IgD-negative memory B cell (primary cell): ENCODE results near the gene HPS4. TPM values are rescaled to one million over a fixed set of nuclear protein-coding genes. Genes with fewer than 3 reads are reported as not detected.
"Not testable (repeated sequence)": the region's sequence is repeated elsewhere in the genome, so short reads cannot be mapped to it uniquely, and the experiment has no call there.

Experiments used
- H3K27ac Mint-ChIP-seq, 3 donors: one replicate each; pipeline ENCODE4 v1.8.0; 2020 to 2022; ENCODE audit warnings: mild to moderate bottlenecking in 3 of 3, mixed read lengths in 3 of 3, moderate library complexity in 1 of 3
- H3K27me3 Mint-ChIP-seq: one replicate; pipeline ENCODE4 v1.8.0; 2021; ENCODE audit warnings: mixed read lengths
- H3K36me3 Mint-ChIP-seq: one replicate; pipeline ENCODE4 v1.8.0; 2020; ENCODE audit warnings: mild to moderate bottlenecking, mixed read lengths
- H3K4me1 Mint-ChIP-seq, 3 donors: one replicate each; pipeline ENCODE4 v1.8.0; 2020 to 2022; ENCODE audit warnings: mixed read lengths in 3 of 3, mild to moderate bottlenecking in 1 of 3
- H3K4me3 Mint-ChIP-seq, 4 donors: one replicate each; pipeline ENCODE4 v1.8.0; 2020 to 2022; ENCODE audit warnings: mild to moderate bottlenecking in 4 of 4, mixed read lengths in 4 of 4, moderate library complexity in 3 of 4
- H3K9me3 Mint-ChIP-seq, 3 donors: one replicate each; pipeline ENCODE4 v1.8.0; 2020 to 2021; ENCODE audit warnings: mixed read lengths in 3 of 3, mild to moderate bottlenecking in 1 of 3
- polyA plus RNA-seq: library from polyadenylated mRNA; unstranded; fragments of 300-500 nt; fragmentation: Illumina TruSeq; gene quantifications from one replicate; pipeline ENCODE4 v1.2.3, GENCODE V29; 2021

HPS4 gene
- 19.8 TPM for polyA plus RNA-seq

GRCh38 chr22:26483439-26484359 is at the start of gene HPS4, which contains the start of gene SRRD:
HPS4 (minus strand) TSS chr22:26483783; CDS start chr22:26481762, 2,021 bp downstream.
SRRD (plus strand) TSS chr22:26483877; CDS start chr22:26483891, 14 bp downstream.
- Mint-ChIP-seq H3K27ac (peak within 1 kb of the TSS; percentile 95 to 98 (median 97)), H3K9me3 (no peaks in the 10 kb centered on the region), H3K36me3 (peaks cover 1% of the 10 kb centered on the region), H3K27me3 (no peaks in the 10 kb centered on the region), H3K4me3 (peak within 1 kb of the TSS; percentile 90 to 97 (median 94)), H3K4me1 (peaks cover 44 to 55% (median 45%) of the 10 kb centered on the region in 3 donors)

- Mint-ChIP-seq H3K36me3 (peaks cover 1% of the 10 kb centered on the region), H3K27me3 (no peaks in the 10 kb centered on the region), H3K9me3 (no peaks in the 10 kb centered on the region), H3K4me3 (no peak overlapping the region), H3K4me1 (peaks cover 5 to 13% (median 12%) of the 10 kb centered on the region in 3 donors), H3K27ac (no peak overlapping the region)
Observed at GRCh38 chr22:26529345-26529744, 45.8 kb upstream of the HPS4 start.

DNA sequence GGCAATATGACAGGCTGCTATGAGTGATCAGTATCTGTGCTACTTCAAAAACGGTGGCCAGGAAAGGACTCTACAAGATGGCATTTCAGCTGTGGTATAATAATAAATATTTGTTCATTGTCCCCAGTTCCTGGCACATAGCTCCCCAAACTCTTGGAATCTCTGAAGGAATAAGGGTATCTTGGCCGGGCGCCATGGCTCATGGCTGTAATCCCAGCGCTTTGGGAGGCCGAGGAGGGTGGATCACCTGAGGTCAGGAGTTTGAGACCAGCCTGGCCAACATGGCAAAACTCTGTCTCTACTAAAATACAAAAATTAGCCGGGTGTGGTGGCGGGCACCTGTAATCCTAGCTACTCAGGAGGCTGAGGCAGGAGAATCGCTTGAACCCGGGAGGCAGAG is 44.9 kb upstream of the HPS4 start:
- H3K27me3 Mint-ChIP-seq, H3K36me3 Mint-ChIP-seq, H3K9me3 Mint-ChIP-seq, H3K4me3 Mint-ChIP-seq, H3K27ac Mint-ChIP-seq: not testable (repeated sequence)
- peaks cover 3 to 11% (median 8%) of the 10 kb centered on the region in 3 donors for H3K4me1 Mint-ChIP-seq

DNA sequence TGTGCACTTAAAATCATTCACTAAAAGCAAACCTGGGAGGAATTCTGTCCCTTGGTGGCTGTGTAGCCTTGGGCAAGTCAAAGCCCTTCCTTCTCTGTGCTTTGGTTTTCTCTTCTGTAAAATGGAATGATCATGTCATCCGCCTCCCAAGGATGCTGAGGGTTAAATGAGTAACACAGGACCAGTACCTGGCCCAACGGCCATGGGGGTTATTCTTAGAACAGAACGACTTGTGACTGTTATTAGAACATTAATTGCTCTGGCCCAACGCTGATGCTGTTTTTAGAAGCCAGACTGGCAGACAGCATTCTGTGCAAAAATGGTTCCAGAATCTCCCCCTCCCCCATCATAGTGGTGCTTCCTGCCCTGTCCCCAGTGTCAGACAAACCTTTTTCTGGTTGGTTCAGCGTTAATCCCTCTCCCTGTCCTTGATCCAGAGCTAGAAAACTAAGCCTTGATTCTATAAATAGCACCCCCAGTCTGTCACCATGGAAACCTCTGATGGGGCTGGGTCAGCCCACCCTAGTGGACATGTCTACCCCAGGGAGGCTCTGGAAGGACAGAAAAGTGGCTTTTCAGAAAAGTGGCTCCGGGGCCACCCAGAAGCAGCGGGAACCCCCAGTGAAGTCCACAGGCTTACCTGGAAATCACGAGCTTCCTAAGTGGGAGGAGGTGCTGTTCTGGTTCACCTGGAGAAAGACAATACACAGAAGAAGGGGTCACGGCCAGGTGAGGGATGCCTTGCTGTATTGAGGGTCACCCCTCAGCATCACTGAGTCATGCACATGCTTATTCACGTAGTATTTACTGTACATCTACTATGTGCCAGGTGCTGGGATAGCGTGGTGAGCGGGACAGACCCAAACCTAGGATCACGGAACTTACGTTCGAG is 44.2 kb upstream of the HPS4 start:
- no peaks in the 10 kb centered on the region for H3K9me3 Mint-ChIP-seq
- H3K27me3 Mint-ChIP-seq = no peaks in the 10 kb centered on the region
- H3K27ac Mint-ChIP-seq = no peak overlapping the region
- H3K4me3 Mint-ChIP-seq = no peak overlapping the region
- H3K4me1 Mint-ChIP-seq = peaks cover 2 to 9% (median 9%) of the 10 kb centered on the region in 3 donors
- H3K36me3 Mint-ChIP-seq = peaks cover 1% of the 10 kb centered on the region

DNA sequence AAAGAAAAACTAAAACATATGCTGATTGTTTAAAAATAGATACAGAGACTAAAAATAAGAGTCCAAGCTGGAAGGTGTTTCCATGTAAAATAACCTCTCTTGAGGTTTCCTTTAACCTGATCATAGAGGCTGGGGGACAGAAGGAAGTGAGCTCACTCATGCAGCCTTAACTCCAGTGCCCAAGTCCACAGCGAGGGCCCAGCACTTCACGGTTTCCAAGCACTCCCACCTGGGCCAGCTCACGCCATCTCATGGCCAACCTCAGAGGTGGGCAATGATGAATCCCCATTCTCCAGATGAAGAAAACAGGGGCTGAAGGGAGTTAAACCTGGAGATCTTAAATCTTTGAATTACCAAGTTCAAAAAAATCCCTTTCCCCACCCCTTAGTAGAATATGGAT is 43.6 kb upstream of the HPS4 start:
- no peak overlapping the region for H3K27ac Mint-ChIP-seq
- H3K27me3 Mint-ChIP-seq = no peaks in the 10 kb centered on the region
- H3K4me1 Mint-ChIP-seq = peaks cover 0 to 4% (median 3%) of the 10 kb centered on the region in 3 donors
- no peak overlapping the region for H3K4me3 Mint-ChIP-seq
- H3K36me3 Mint-ChIP-seq = peaks cover 1% of the 10 kb centered on the region
- no peaks in the 10 kb centered on the region for H3K9me3 Mint-ChIP-seq

DNA sequence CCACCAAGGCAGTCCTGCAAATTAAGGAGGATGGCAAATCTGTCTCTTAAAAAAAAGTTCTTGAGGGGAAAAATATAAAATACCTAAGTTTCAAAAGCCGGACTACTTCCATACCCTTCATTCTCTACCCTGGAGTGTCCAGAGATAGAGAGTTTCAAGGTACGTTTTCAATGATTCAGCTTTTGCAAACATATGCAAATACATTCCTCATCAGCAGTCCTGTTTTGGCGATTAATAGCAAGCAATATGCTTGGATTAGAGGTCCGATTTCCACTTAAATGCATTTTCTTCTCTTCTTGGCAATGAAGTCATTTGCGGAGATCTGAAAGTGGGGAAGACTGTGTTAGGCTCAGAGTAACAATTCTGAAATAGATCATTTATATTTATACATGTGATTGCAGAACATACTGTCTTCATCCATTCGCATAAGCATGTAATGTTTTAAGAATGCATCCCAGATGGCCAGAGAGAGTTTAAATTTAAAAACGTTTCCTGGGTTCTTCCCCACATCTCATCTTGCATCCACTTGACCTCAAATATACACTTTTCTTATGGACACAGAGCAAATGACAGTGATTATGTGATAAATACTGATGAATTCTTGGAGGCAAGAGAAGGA is 42.5 kb upstream of the HPS4 start:
- no peaks in the 10 kb centered on the region for H3K9me3 Mint-ChIP-seq
- H3K36me3 Mint-ChIP-seq = peaks cover 4% of the 10 kb centered on the region
- H3K4me1 Mint-ChIP-seq = peaks cover 0 to 4% (median 3%) of the 10 kb centered on the region in 3 donors
- no peaks in the 10 kb centered on the region for H3K27me3 Mint-ChIP-seq
- no peak overlapping the region for H3K27ac Mint-ChIP-seq
- H3K4me3 Mint-ChIP-seq = no peak overlapping the region

GRCh38 chr22:26524870-26525269 is 41.3 kb upstream of the HPS4 start:
- Mint-ChIP-seq H3K27ac (peak overlapping the region in 1 of 3 donors; percentile 2), H3K9me3 (no peaks in the 10 kb centered on the region), H3K4me1 (peaks cover 0 to 4% (median 3%) of the 10 kb centered on the region in 3 donors), H3K27me3 (no peaks in the 10 kb centered on the region), H3K4me3 (no peak overlapping the region), H3K36me3 (peaks cover 4% of the 10 kb centered on the region)

DNA sequence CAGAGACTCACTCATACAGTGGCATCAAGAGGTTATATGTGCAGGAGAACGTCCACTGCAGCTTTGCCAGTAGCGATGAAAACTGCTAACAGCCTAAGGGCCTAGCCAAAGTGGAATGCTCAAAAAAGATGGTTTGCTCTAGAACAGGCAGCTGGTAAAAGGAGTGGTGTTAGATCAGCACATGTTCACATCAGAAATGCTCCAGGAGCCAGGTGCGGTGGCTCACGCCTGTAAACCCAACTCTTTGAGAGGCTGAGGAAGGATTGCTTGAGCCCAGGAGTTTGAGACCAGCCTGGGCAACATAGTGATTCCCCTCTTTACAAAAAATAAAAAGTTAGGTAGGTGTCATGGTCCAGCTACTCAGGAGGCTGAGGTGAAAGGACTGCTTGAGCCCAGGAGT is 39.0 kb upstream of the HPS4 start:
- H3K27me3 Mint-ChIP-seq = no peaks in the 10 kb centered on the region
- H3K36me3 Mint-ChIP-seq = peaks cover 4% of the 10 kb centered on the region
- no peak overlapping the region for H3K27ac Mint-ChIP-seq
- peaks cover 0 to 4% (median 3%) of the 10 kb centered on the region in 3 donors for H3K4me1 Mint-ChIP-seq
- no peak overlapping the region for H3K4me3 Mint-ChIP-seq
- H3K9me3 Mint-ChIP-seq = no peaks in the 10 kb centered on the region

- H3K4me1 Mint-ChIP-seq = peaks cover 0 to 4% (median 3%) of the 10 kb centered on the region in 3 donors
- peaks cover 4% of the 10 kb centered on the region for H3K36me3 Mint-ChIP-seq
- peak overlapping the region in 1 of 3 donors; percentile 27 for H3K27ac Mint-ChIP-seq
- H3K4me3 Mint-ChIP-seq = no peak overlapping the region
- H3K27me3 Mint-ChIP-seq = no peaks in the 10 kb centered on the region
- H3K9me3 Mint-ChIP-seq = no peaks in the 10 kb centered on the region
Observed at GRCh38 chr22:26522012-26522411, 38.4 kb upstream of the HPS4 start.

GRCh38 chr22:26517429-26517828 is 33.8 kb upstream of the HPS4 start:
- H3K27me3 Mint-ChIP-seq = no peaks in the 10 kb centered on the region
- peaks cover 5 to 17% (median 13%) of the 10 kb centered on the region in 3 donors for H3K4me1 Mint-ChIP-seq
- H3K9me3 Mint-ChIP-seq = no peaks in the 10 kb centered on the region
- peaks cover 3% of the 10 kb centered on the region for H3K36me3 Mint-ChIP-seq
- no peak overlapping the region for H3K4me3 Mint-ChIP-seq
- no peak overlapping the region for H3K27ac Mint-ChIP-seq

GRCh38 chr22:26516503-26516902 is 32.9 kb upstream of the HPS4 start:
- peaks cover under 1% of the 10 kb centered on the region for H3K36me3 Mint-ChIP-seq
- H3K9me3 Mint-ChIP-seq = no peaks in the 10 kb centered on the region
- H3K4me3 Mint-ChIP-seq = no peak overlapping the region

GRCh38 chr22:26515931-26516330 is 32.3 kb upstream of the HPS4 start:
- no peaks in the 10 kb centered on the region for H3K27me3 Mint-ChIP-seq
- H3K4me3 Mint-ChIP-seq = peak overlapping the region in 1 of 4 donors; percentile 60
- no peaks in the 10 kb centered on the region for H3K9me3 Mint-ChIP-seq
- no peak overlapping the region for H3K27ac Mint-ChIP-seq
- peaks cover 8 to 32% (median 27%) of the 10 kb centered on the region in 3 donors for H3K4me1 Mint-ChIP-seq
- no peaks in the 10 kb centered on the region for H3K36me3 Mint-ChIP-seq

More at GRCh38 chr22:26516503-26516902, 32.9 kb upstream of the HPS4 start:
- no peaks in the 10 kb centered on the region for H3K27me3 Mint-ChIP-seq
- peaks cover 8 to 27% (median 21%) of the 10 kb centered on the region in 3 donors for H3K4me1 Mint-ChIP-seq
- no peak overlapping the region for H3K27ac Mint-ChIP-seq

GRCh38 chr22:26514419-26515161 is 31.0 kb upstream of the HPS4 start:
- Mint-ChIP-seq H3K9me3 (no peaks in the 10 kb centered on the region), H3K4me1 (peaks cover 9 to 38% (median 29%) of the 10 kb centered on the region in 3 donors), H3K4me3 (peak overlapping the region in 2 of 4 donors; percentile 25 to 100), H3K27ac (no peak overlapping the region), H3K36me3 (peaks cover 2% of the 10 kb centered on the region), H3K27me3 (no peaks in the 10 kb centered on the region)

DNA sequence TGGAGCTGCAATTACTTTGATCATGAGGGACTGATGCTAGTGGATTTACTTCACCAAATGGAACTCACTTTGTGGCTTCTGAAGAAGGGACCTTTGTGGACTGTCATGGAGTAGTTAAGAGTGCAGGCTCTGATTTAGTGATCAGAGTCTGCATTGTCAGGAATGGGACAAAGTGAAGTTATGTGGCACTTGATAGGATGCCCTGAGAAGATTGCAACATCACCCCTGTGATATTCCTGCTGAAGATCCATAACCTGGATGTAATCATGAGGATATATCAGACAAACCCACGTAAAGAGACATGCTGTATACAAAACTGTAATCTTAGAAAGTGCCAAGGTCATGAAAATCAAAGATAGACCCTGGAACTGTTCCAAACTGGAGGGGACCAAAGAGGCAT is 30.3 kb upstream of the HPS4 start:
- Mint-ChIP-seq H3K4me1 (peaks cover 9 to 38% (median 33%) of the 10 kb centered on the region in 3 donors), H3K36me3 (peaks cover 2% of the 10 kb centered on the region), H3K9me3 (no peaks in the 10 kb centered on the region), H3K27me3 (no peaks in the 10 kb centered on the region), H3K27ac (peak overlapping the region in 1 of 3 donors; percentile 97), H3K4me3 (peak overlapping the region in 1 of 4 donors; percentile 100)
